Naive thymus-derived CD4-positive, alpha-beta T cell (primary cell): ENCODE results near the gene DCP1A. TPM values are rescaled to one million over a fixed set of nuclear protein-coding genes. Genes with fewer than 3 reads are reported as not detected.

Experiments used
- ATAC-seq: fragments of 150-1000 bp; cut with Tn5 transposase; 2 replicates; pipeline ENCODE4 v1.10.0; 2021; ENCODE audit warnings: mild to moderate bottlenecking, moderate library complexity
- CTCF ChIA-PET: fragments of 350-600 bp; sonication (Branson Sonifier 250); formaldehyde crosslinking; loops from one replicate; lab custom pipeline; 2021; ENCODE audit warnings: antibody characterized with exemption; lab: Charles Lee
- POLR2A ChIA-PET: fragments of 350-600 bp; sonication (Branson Sonifier 250); formaldehyde crosslinking; loops from one replicate; lab custom pipeline; 2021; ENCODE audit warnings: antibody characterized with exemption, inconsistent platforms; lab: Charles Lee
- DNase-seq, 9 donors: peaks; one replicate each; pipeline versions ENCODE4 v3.0.0 to v3.0.0-alpha.2; 2020 to 2022; ENCODE audit warnings: mixed read lengths in 1 of 9
- H3K27ac ChIP-seq: one replicate; pipeline ENCODE4 v1.7.0; 2013; ENCODE audit warnings: mild to moderate bottlenecking, low read depth, low read length, moderate library complexity
- H3K27me3 ChIP-seq, 2 donors: one replicate each; pipeline ENCODE4 v1.7.0; 2013; ENCODE audit warnings: low read length in 2 of 2, mild to moderate bottlenecking in 2 of 2, moderate library complexity in 2 of 2; ENCODE audit not compliant: control insufficient read depth in 2 of 2, insufficient read depth in 2 of 2
- H3K36me3 ChIP-seq, 3 experiments: 1 replicate in 2 of 3; 2 replicates in 1 of 3; pipeline ENCODE4 v1.7.0; 2013; ENCODE audit warnings: low read length in 3 of 3, mild to moderate bottlenecking in 3 of 3, moderate library complexity in 1 of 3; ENCODE audit not compliant: insufficient read depth in 3 of 3, control insufficient read depth in 2 of 3
- H3K4me1 ChIP-seq, 2 donors: one replicate each; pipeline ENCODE4 v1.7.0; 2013; ENCODE audit warnings: low read length in 2 of 2, mild to moderate bottlenecking in 2 of 2, moderate library complexity in 1 of 2; ENCODE audit not compliant: control insufficient read depth in 2 of 2, insufficient read depth in 2 of 2
- H3K4me3 ChIP-seq: 2 replicates; pipeline ENCODE4 v1.7.0; 2013; ENCODE audit warnings: mild to moderate bottlenecking, low read length
- H3K9me3 ChIP-seq, 3 experiments: 1 replicate in 2 of 3; 2 replicates in 1 of 3; pipeline ENCODE4 v1.7.0; 2013; ENCODE audit warnings: low read length in 3 of 3; ENCODE audit not compliant: control insufficient read depth in 2 of 3
- H3K27ac Mint-ChIP-seq, 9 donors: one replicate each; pipeline ENCODE4 v1.8.0; 2020 to 2022; ENCODE audit warnings: mixed read lengths in 9 of 9, mild to moderate bottlenecking in 8 of 9, moderate library complexity in 5 of 9, inconsistent platforms in 2 of 9
- H3K27me3 Mint-ChIP-seq, 5 donors: one replicate each; pipeline ENCODE4 v1.8.0; 2021 to 2022; ENCODE audit warnings: mixed read lengths in 5 of 5, mild to moderate bottlenecking in 1 of 5
- H3K36me3 Mint-ChIP-seq, 5 donors: one replicate each; pipeline ENCODE4 v1.8.0; 2020 to 2022; ENCODE audit warnings: mixed read lengths in 5 of 5, mild to moderate bottlenecking in 3 of 5, inconsistent platforms in 1 of 5
- H3K4me1 Mint-ChIP-seq, 7 donors: one replicate each; pipeline ENCODE4 v1.8.0; 2020 to 2022; ENCODE audit warnings: mixed read lengths in 7 of 7, mild to moderate bottlenecking in 3 of 7, inconsistent platforms in 1 of 7
- H3K4me3 Mint-ChIP-seq, 10 donors: one replicate each; pipeline ENCODE4 v1.8.0; 2020 to 2022; ENCODE audit warnings: mild to moderate bottlenecking in 10 of 10, mixed read lengths in 10 of 10, moderate library complexity in 6 of 10, inconsistent platforms in 2 of 10
- H3K9me3 Mint-ChIP-seq, 11 donors: one replicate each; pipeline ENCODE4 v1.8.0; 2020 to 2022; ENCODE audit warnings: mixed read lengths in 11 of 11, mild to moderate bottlenecking in 4 of 11, inconsistent platforms in 1 of 11, moderate library complexity in 1 of 11
- intact Hi-C, 2 donors: fragments of 100-400 bp; cut with micrococcal nuclease; formaldehyde crosslinking; loops; one replicate each; pipeline ENCODE4 v1.15.1; 2023
- polyA plus RNA-seq, 2 donors: library from polyadenylated mRNA; unstranded; fragments of 300-500 nt; fragmentation: Illumina TruSeq; gene quantifications; one replicate each; pipeline ENCODE4 v1.2.3, GENCODE V29; 2021
- total RNA-seq, 6 experiments: library from RNA in 5 of 6; stranded (reverse) in 5 of 6; gene quantifications; 1 replicate in 5 of 6; 2 replicates in 1 of 6; pipeline ENCODE4 v1.2.3 and lab custom pipeline; 2021 to 2026

Gene DCP1A
- total and polyA plus RNA-seq, 7 experiments from 2014 or later = 34.0 to 68.0 (median 46.1) TPM

DNA sequence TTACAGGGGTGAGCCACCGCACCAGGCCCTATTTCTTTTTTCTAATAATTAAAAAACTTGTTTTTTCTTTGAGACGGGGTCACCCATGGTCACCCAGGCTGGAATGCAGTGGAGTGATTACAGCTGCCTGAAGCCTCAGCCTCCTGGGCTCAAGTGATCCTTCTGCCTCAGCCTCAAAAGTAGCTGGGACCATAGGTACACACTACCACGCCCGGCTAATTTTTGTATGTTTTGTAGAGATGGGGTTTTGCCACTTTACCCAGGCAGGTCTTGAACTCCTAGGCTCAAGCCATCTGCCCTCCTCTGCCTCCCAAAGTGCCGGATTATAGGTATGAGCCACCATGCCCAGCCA is 90.7 kb downstream of the DCP1A start:
- peak overlapping the region in 8 of 10 donors; percentile 70 to 97 (median 75) for H3K4me3 Mint-ChIP-seq
- Histone ChIP-seq H3K4me3 (no peak overlapping the region), H3K27ac (no peak overlapping the region), H3K4me1 (peaks cover 14% of the 10 kb centered on the region in 2 donors), H3K36me3 (peaks cover 0 to 6% (median 0%) of the 10 kb centered on the region in 3 experiments), H3K9me3 (no peaks in the 10 kb centered on the region), H3K27me3 (no peaks in the 10 kb centered on the region)
- DNase-seq = no peak
- ChIA-PET CTCF (interaction anchor here (0.7 kb wide), 1 partner anchor 42 kb away, joined by 3 read pairs; no protein-coding TSS in a partner anchor), POLR2A (interaction anchor here (0.6 kb wide), 1 partner anchor 581 kb away, joined by 3 read pairs; no protein-coding TSS in a partner anchor)
- H3K27me3 Mint-ChIP-seq = peaks cover 0 to 4% (median 0%) of the 10 kb centered on the region in 5 donors
- H3K27ac Mint-ChIP-seq = peak overlapping the region in 8 of 9 donors; percentile 1 to 81 (median 61)
- intact Hi-C loops = loop anchor here (1.0 to 5.0 kb wide), 6 partner anchors 19 to 635 kb away; partner anchors contain the start of genes RFT1 (in 2 of the 2), DCP1A (in 1 of the 2) and SELENOK (in 1 of the 2)
- H3K9me3 Mint-ChIP-seq = peaks cover 0 to 1% (median 0%) of the 10 kb centered on the region in 11 donors
- H3K36me3 Mint-ChIP-seq = peaks cover 0 to 8% (median 0%) of the 10 kb centered on the region in 5 donors
- H3K4me1 Mint-ChIP-seq = peaks cover 19 to 33% (median 29%) of the 10 kb centered on the region in 7 donors
- ATAC-seq = no peak

DNA sequence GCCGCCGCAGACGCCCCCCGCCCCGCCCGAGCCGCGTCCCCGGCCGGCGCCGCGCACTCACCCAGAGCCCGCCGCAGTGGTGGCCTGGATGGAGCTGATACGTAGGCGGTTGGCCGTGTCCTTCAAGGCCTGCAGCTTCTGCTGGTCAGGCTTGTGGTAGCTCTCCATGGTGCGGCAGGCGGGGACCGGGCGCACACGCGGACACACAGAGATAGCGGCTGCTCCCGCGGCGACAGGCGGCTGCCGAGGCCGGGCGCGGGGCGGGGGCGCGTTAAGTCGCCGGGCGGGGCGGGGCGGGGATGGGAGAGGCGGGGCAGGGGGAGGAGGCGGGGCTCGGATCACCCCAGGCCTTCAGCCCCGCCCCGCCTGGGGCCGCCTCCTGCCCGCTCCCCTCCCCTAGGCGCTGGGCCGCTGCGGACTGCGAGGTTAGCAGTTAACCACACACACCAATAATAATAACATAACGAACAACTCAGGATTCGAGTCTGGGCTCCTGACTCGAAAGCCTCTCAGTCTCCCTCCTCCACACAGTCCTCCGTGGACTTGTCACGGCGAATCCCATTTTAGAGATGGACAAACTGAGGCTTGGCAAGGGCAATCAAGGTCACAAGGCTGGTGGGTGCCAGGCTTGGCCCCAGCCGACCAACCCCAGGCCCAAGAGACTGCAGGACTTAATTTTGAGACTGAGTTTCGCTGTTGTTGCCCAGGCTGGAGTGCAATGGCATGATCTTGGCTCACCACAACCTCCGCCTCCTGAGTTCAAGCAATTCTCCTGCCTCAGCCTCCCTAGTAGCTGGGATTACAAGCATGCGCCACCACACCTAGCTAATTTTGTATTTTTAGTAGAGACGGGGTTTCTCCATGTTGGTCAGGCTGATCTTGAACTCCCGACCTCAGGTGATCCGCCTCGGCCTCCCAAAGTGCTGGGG is 91.3 kb downstream of the DCP1A start, which contains the start of gene TKT:
TKT (minus strand) TSS at position 248 of the 929 bp plus-strand sequence; CDS start at position 168, 80 bp downstream.
- H3K27me3 ChIP-seq = no peaks in the 10 kb centered on the region
- H3K4me3 ChIP-seq = peak within 1 kb of the TSS; percentile 70
- H3K4me1 ChIP-seq = peaks cover 14% of the 10 kb centered on the region in 2 donors
- peak; percentile 92 for ATAC-seq
- ChIA-PET CTCF (no interaction called here), POLR2A (interaction anchor here (0.6 to 1.5 kb wide), 4 partner anchors 17 to 582 kb away, joined by 3 to 7 read pairs (median 4); partner anchors contain the start of gene DCP1A)
- Mint-ChIP-seq H3K4me3 (peak within 1 kb of the TSS; percentile 90 to 97 (median 92)), H3K27me3 (peaks cover 0 to 4% (median 0%) of the 10 kb centered on the region in 5 donors), H3K36me3 (peaks cover 0 to 8% (median 0%) of the 10 kb centered on the region in 5 donors), H3K4me1 (peaks cover 19 to 39% (median 34%) of the 10 kb centered on the region in 7 donors), H3K9me3 (peaks cover 0 to 1% (median 0%) of the 10 kb centered on the region in 11 donors), H3K27ac (peak within 1 kb of the TSS; percentile 69 to 89 (median 84))
- H3K9me3 ChIP-seq = no peaks in the 10 kb centered on the region
- DNase-seq = peak; percentile 58 to 85 (median 67)
- peak within 1 kb of the TSS; percentile 76 for H3K27ac ChIP-seq
- H3K36me3 ChIP-seq = peaks cover 0 to 6% (median 0%) of the 10 kb centered on the region in 3 experiments
- intact Hi-C loops = loop anchor here (1.0 to 5.0 kb wide), 10 partner anchors 19 to 635 kb away; partner anchors contain the start of genes DCP1A (in 2 of the 2), PRKCD (in 2 of the 2), RFT1 (in 2 of the 2) and SELENOK (in 2 of the 2)

DNA sequence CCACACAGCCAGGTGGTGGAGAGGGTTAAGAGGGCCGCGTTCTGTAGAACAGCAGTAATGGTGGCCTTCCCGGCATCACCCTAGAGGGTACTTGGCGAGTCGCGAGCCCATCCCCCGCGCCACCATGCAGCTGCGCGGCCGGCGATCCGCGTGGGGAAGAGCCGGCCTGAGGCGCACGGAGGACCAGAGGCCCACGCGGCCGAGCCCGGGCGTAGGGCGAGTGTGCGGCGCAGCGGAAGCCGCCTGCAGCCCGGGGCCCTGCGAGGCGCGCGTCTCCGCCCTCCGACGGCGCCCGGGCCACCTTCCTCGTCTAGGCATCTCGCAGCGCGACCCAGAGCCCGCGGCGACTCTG is 91.9 kb downstream of the DCP1A start:
- Mint-ChIP-seq H3K27ac (peak overlapping the region; percentile 69 to 89 (median 84)), H3K4me3 (peak overlapping the region; percentile 90 to 97 (median 92)), H3K9me3 (peaks cover 0 to 1% (median 0%) of the 10 kb centered on the region in 11 donors), H3K27me3 (peaks cover 0 to 4% (median 0%) of the 10 kb centered on the region in 5 donors), H3K36me3 (peaks cover 0 to 8% (median 0%) of the 10 kb centered on the region in 5 donors), H3K4me1 (peaks cover 19 to 45% (median 41%) of the 10 kb centered on the region in 7 donors)
- H3K36me3 ChIP-seq = peaks cover 0 to 6% (median 0%) of the 10 kb centered on the region in 3 experiments
- no peaks in the 10 kb centered on the region for H3K9me3 ChIP-seq
- ATAC-seq (peak; percentile 63), DNase-seq (peak; percentile 24 to 59 (median 45))
- no peaks in the 10 kb centered on the region for H3K27me3 ChIP-seq
- H3K27ac ChIP-seq = peak overlapping the region; percentile 76
- ChIA-PET CTCF (no interaction called here), POLR2A (interaction anchor here (0.9 to 1.5 kb wide), 3 partner anchors 17 to 151 kb away, joined by 3 to 7 read pairs (median 5); partner anchors contain the start of gene DCP1A)
- peak overlapping the region; percentile 70 for H3K4me3 ChIP-seq
- peaks cover 14 to 16% of the 10 kb centered on the region in 2 donors for H3K4me1 ChIP-seq
- intact Hi-C loops = loop anchor here (1.0 to 5.0 kb wide), 6 partner anchors 35 to 635 kb away; partner anchors contain the start of genes PRKCD (in 2 of the 2), DCP1A (in 1 of the 2) and SELENOK (in 1 of the 2)

DNA sequence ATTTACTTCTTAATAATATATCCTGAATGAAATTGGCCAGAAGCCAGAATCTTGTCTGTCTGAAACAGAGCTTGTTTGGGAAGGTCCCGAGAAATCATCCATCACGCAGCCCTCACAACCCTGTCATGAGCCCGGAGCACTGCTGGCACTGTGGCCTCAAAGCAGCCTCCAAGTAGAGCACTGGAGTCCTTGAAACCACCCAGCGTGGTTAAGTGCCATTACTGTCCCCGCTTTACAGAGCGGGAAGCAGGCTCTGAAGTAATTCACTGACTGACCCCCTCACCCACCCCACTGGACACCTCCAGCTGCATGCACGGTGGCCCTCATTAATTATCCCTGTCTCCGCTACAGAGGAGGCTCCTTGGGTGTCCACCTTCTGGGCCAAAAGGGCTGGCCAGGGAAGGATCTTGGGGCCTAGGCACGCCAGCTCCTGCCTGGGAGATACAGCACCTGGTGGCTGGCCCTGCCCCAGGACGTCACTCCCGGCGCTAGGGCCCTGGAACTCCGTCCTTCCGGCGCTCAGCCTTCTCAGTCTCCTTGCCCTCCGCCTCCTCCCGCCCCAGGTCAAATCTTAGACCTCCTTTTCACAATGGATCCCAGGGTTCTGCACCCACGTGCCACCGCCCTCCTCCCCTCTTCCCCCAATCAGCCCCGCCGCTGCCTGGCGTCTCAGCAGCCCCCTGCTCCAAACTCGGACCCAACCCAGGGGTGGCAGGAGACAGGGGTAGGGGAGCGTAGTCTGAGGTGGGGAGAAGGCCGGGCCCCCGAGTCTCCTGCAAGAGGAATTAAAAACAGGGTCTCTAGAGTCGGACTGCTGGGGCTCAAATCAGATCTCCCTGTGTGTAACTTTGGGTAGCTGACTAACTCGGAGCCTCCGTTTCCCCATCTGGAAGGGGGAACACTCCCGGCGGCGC is 92.6 kb downstream of the DCP1A start:
- ChIA-PET POLR2A (interaction anchor here (0.5 to 1.5 kb wide), 7 partner anchors 18 to 345 kb away, joined by 3 to 7 read pairs (median 4); partner anchors contain the start of gene DCP1A), CTCF (interaction anchor here (0.5 kb wide), 1 partner anchor 310 kb away, joined by 4 read pairs; no protein-coding TSS in a partner anchor)
- H3K9me3 ChIP-seq = no peaks in the 10 kb centered on the region
- Mint-ChIP-seq H3K9me3 (peaks cover 0 to 1% (median 0%) of the 10 kb centered on the region in 11 donors), H3K36me3 (peaks cover 0 to 8% (median 0%) of the 10 kb centered on the region in 5 donors), H3K4me3 (peak overlapping the region; percentile 90 to 97 (median 92)), H3K4me1 (peaks cover 21 to 52% (median 47%) of the 10 kb centered on the region in 7 donors), H3K27me3 (peaks cover 0 to 4% (median 0%) of the 10 kb centered on the region in 5 donors), H3K27ac (peak overlapping the region; percentile 69 to 89 (median 86))
- peak overlapping the region; percentile 76 for H3K27ac ChIP-seq
- intact Hi-C loops = loop anchor here (1.0 to 5.0 kb wide), 6 partner anchors 34 to 636 kb away; partner anchors contain the start of genes PRKCD (in 2 of the 2), DCP1A (in 1 of the 2) and SELENOK (in 1 of the 2)
- DNase-seq = peak in 8 of 9 donors; percentile 23 to 64 (median 40)
- H3K4me1 ChIP-seq = peaks cover 14 to 22% of the 10 kb centered on the region in 2 donors
- peak overlapping the region; percentile 70 for H3K4me3 ChIP-seq
- H3K27me3 ChIP-seq = no peaks in the 10 kb centered on the region
- ATAC-seq = peak; percentile 40
- H3K36me3 ChIP-seq = peaks cover 0 to 6% (median 0%) of the 10 kb centered on the region in 3 experiments

DNA sequence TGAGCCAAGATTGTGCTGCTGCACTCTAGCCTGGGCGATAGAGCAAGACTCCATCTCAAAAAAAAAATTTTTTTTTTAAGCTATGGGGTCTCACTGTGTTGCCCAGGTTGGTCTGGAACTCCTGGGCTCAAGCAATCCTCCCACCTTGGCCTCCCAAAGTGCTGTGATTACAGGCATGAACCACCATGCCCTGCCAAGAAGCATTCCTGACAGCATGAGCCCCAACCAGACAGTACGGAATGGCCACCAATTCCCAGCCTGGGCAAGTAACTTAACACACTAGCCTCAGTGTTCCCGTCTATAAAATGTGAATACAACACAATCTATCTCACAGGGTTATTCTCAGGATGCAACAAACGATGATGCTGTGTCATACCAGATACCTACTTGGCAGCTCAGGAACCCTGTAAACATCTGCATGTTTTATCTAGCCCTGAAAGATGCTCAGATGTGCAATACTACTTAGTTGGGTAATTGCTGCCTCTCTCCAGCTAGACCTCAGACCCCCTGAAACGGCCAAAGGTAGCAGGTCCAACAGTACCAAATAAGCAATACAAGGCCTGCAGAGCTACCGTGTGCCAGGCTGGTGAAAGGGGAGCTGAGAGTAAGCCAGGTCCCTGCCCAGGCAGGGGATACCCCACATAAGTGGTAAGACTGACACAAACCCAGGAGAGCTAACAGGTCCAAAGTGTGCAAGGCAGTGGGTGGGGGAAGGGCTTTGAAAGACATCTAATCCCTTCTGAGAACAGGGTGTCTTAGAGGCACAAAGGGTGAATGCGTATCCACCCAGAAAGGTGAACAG is 93.4 kb downstream of the DCP1A start:
- Histone ChIP-seq H3K4me3 (peak overlapping the region; percentile 70), H3K27me3 (no peaks in the 10 kb centered on the region), H3K36me3 (peaks cover 0 to 6% (median 0%) of the 10 kb centered on the region in 3 experiments), H3K9me3 (no peaks in the 10 kb centered on the region), H3K4me1 (peaks cover 14 to 26% of the 10 kb centered on the region in 2 donors), H3K27ac (peak overlapping the region; percentile 76)
- intact Hi-C loops = loop anchor here (2.0 kb wide), 3 partner anchors 33 to 637 kb away; partner anchors contain the start of genes PRKCD (in 1 of the 2) and SELENOK (in 1 of the 2)
- peaks cover 0 to 8% (median 0%) of the 10 kb centered on the region in 5 donors for H3K36me3 Mint-ChIP-seq
- peak overlapping the region; percentile 90 to 97 (median 92) for H3K4me3 Mint-ChIP-seq
- H3K27me3 Mint-ChIP-seq = no peaks in the 10 kb centered on the region
- peak overlapping the region in 7 of 9 donors; percentile 28 to 88 (median 73) for H3K27ac Mint-ChIP-seq
- POLR2A ChIA-PET = interaction anchor here (0.5 to 0.9 kb wide), 4 partner anchors 19 to 344 kb away, joined by 3 to 4 read pairs (median 4); no protein-coding TSS in a partner anchor
- peaks cover 27 to 58% (median 53%) of the 10 kb centered on the region in 7 donors for H3K4me1 Mint-ChIP-seq
- peaks cover 0 to 1% (median 0%) of the 10 kb centered on the region in 11 donors for H3K9me3 Mint-ChIP-seq
- DNase-seq (no peak), ATAC-seq (no peak)
- CTCF ChIA-PET = interaction anchor here (0.5 kb wide), 1 partner anchor 309 kb away, joined by 4 read pairs; no protein-coding TSS in a partner anchor
